BJ (cell line): Measurements from ENCODE around the gene IMPDH1. TPM values are rescaled to one million over a fixed set of nuclear protein-coding genes. Genes with fewer than 3 reads are reported as not detected.

Experiments
- CTCF ChIA-PET: fragments of 350-600 bp; formaldehyde crosslinking; extraction: SDS; loops from one replicate; lab custom pipeline; 2021; ENCODE audit warnings: antibody characterized with exemption, inconsistent platforms; lab: Yijun Ruan, JAX
- POLR2A ChIA-PET: fragments of 300-600 bp; sonication (Branson Sonifier 250); formaldehyde crosslinking; extraction: SDS; loops from one replicate; lab custom pipeline; 2021; ENCODE audit warnings: antibody characterized with exemption; lab: Charles Lee
- DNase-seq: peaks from one replicate; pipeline ENCODE4 v3.0.0-alpha.2; 2011; ENCODE audit warnings: low read depth
- H3K27me3 ChIP-seq: 2 replicates; pipeline ENCODE4 v1.6.0; 2011; ENCODE audit warnings: low read length; ENCODE audit not compliant: control insufficient read depth, insufficient read depth
- H3K36me3 ChIP-seq: 2 replicates; pipeline ENCODE4 v1.5.1; 2011; ENCODE audit warnings: low read length; ENCODE audit not compliant: control insufficient read depth, insufficient read depth
- H3K4me3 ChIP-seq: 2 replicates; pipeline ENCODE4 v1.5.1; 2011; ENCODE audit warnings: low read depth, mild to moderate bottlenecking, control low read depth, low read length
- CTCF ChIP-seq: IDR thresholded peaks from 2 replicates; pipeline ENCODE4 v1.5.1; 2011; ENCODE audit warnings: low read depth, mild to moderate bottlenecking, control low read depth, inconsistent platforms, low read length, moderate library complexity; ENCODE audit not compliant: insufficient read depth
- polyA plus RNA-seq: library from polyadenylated mRNA; depleted of rRNA; stranded (reverse); fragments of >200 nt; gene quantifications from 2 replicates; pipeline ENCODE4 v1.2.3, GENCODE V29; 2011

Gene IMPDH1
- polyA plus RNA-seq, 1 experiment = 84.5 TPM

GRCh38 chr7:128400566-128400965 lies 9.2 kb downstream of the IMPDH1 start:
- peaks cover 35% of the 10 kb centered on the region for H3K36me3 ChIP-seq

GRCh38 chr7:128399991-128400390 lies 9.8 kb downstream of the IMPDH1 start:
- DNase-seq = no peak
- POLR2A ChIA-PET = no interaction called here
- Histone ChIP-seq H3K27me3 (no peaks in the 10 kb centered on the region), H3K4me3 (no peak overlapping the region), H3K36me3 (peaks cover 37% of the 10 kb centered on the region)
- no peak for TF ChIP-seq CTCF
- CTCF ChIA-PET = interaction anchor here (0.7 to 12.2 kb wide), 9 partner anchors 11 to 484 kb away, joined by 3 to 197 read pairs (median 13); no protein-coding TSS in a partner anchor

More at GRCh38 chr7:128400566-128400965, 9.2 kb downstream of the IMPDH1 start:
- no peak for DNase-seq
- no peak overlapping the region for H3K4me3 ChIP-seq
- ChIA-PET CTCF (interaction anchor here (4.9 to 12.2 kb wide), 2 partner anchors 11 to 26 kb away, joined by 43 to 197 read pairs; no protein-coding TSS in a partner anchor), POLR2A (no interaction called here)
- TF ChIP-seq CTCF = no peak
- no peaks in the 10 kb centered on the region for H3K27me3 ChIP-seq

GRCh38 chr7:128398841-128399135 lies 11.0 kb downstream of the IMPDH1 start:
- Histone ChIP-seq H3K36me3 (peaks cover 47% of the 10 kb centered on the region), H3K27me3 (no peaks in the 10 kb centered on the region), H3K4me3 (no peak overlapping the region)
- ChIA-PET CTCF (interaction anchor here (1.1 to 12.2 kb wide), 12 partner anchors 10 to 62 kb away, joined by 3 to 197 read pairs (median 12); partner anchors contain the start of genes HILPDA and IMPDH1), POLR2A (no interaction called here)
- TF ChIP-seq CTCF = no peak
- no peak for DNase-seq

GRCh38 chr7:128398016-128398840 lies 11.6 kb downstream of the IMPDH1 start:
- H3K27me3 ChIP-seq = no peaks in the 10 kb centered on the region
- ChIA-PET CTCF (interaction anchor here (1.1 to 12.2 kb wide), 13 partner anchors 9 to 63 kb away, joined by 3 to 197 read pairs (median 11); partner anchors contain the start of genes HILPDA, IMPDH1 and RBM28), POLR2A (no interaction called here)
- H3K36me3 ChIP-seq = peaks cover 50% of the 10 kb centered on the region
- TF ChIP-seq CTCF = peak; percentile 94
- no peak overlapping the region for H3K4me3 ChIP-seq
- no peak for DNase-seq

- ChIA-PET POLR2A (no interaction called here), CTCF (interaction anchor here (0.6 to 12.2 kb wide), 3 partner anchors 13 to 349 kb away, joined by 3 to 197 read pairs (median 14); partner anchors contain the start of gene IMPDH1)
- no peak overlapping the region for H3K4me3 ChIP-seq
- no peak for TF ChIP-seq CTCF
- H3K36me3 ChIP-seq = peaks cover 56% of the 10 kb centered on the region
- DNase-seq = no peak
- no peaks in the 10 kb centered on the region for H3K27me3 ChIP-seq
Measured at GRCh38 chr7:128396357-128396756, 13.4 kb downstream of the IMPDH1 start.
